Activated CD4-positive, CD25-positive, alpha-beta regulatory T cell treated with anti-CD3 and anti-CD28 coated beads, Interleukin-2, amount 50 U/mL, for 16 hours (primary cell): ENCODE data around the gene HLX.

ENCODE experiments used
- DNase-seq: peaks from one replicate; pipeline ENCODE4 v3.0.0-alpha.2; 2020; ENCODE audit warnings: low read depth, low spot score

HLX gene

GRCh38 chr1:220895412-220895946 lies 16.2 kb downstream of the HLX start:
- DNase-seq = no peak

DNA sequence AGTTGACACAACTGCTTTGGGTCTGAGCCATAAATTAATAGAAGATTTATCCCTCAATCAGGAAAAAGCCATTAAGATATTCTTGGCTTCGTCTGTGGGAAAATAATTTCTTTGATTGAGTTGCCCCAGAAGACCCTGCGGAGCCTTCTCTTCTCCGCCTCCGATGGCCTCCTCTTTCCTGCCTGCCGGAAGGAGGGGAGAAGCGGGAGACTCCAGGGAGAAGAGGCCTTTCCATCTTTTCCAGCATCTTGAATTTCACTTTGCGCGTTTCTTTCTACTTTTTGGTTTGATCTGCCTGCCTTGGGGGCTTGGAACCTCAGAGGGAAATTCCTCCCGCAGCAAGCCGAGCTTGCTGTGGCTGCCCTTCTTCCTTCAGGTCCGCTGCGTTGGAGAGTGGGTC lies 16.8 kb downstream of the HLX start:
- no peak for DNase-seq

GRCh38 chr1:220900842-220901241 lies 21.6 kb downstream of the HLX start:
- DNase-seq = no peak

- no peak for DNase-seq
These were observed 22.6 kb downstream of the HLX start for GRCh38 chr1:220901881-220902280.

DNA sequence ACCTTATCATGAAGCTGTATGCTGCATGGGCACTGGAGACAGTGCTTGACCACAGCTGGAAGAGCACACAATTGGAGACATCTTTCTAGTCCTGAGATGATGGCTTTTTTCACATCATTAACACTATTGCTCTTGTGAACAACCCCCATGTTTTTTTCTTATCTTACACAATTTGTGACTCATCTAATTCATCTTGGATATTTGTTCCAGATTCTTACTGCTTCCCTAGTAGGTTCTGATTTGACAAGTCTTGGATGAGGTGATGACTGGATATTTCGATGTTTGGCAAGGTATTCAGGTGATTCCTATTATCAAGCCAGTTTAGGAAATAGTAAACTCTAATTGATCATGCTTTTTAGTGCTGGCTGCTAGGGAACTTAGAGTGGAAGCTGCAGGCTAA lies 23.7 kb downstream of the HLX start:
- no peak for DNase-seq

DNA sequence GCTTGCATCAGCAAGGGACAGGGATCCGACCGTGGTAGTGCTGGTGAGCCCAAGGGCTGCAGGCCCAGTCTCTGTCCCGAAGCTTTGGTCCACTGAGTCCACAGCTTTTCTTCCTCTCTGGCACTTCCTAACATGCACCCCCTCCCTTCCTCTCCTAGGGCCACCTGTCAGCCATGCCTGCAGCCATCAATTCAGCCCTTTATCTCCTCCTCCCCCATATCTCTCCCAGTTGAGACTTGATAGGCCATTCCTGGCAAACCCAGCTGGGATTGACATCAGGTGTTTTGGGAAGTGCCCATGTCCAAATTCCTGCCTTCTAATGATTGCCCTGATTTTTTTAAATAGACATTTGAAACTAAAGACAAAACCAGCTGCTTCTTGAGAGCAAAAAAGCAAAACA lies 25.6 kb downstream of the HLX start:
- no peak for DNase-seq

GRCh38 chr1:220905650-220906560 lies 26.7 kb downstream of the HLX start:
- DNase-seq = no peak

GRCh38 chr1:220906561-220907334 lies 27.5 kb downstream of the HLX start:
- no peak for DNase-seq

DNA sequence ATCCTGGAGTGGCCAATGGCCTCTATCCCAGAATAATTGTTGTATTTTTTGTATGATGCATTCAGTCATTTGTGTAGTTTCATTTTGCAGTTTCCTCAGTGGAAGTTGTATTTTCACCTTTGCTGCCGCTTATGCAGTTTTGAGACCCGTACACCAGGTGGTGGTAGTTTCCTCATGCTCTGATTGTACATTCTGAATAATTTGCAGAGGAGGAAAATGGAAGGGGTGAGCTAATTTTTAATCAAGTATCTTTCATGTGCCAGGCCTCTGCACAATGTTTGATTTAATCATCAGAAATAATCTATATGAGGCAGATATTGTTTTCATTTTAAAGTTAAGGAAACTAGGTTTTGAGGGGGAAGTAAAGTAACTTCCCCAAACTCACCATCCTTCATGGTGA lies 29.5 kb downstream of the HLX start:
- DNase-seq = no peak

- DNase-seq = no peak
These were observed 30.8 kb downstream of the HLX start for GRCh38 chr1:220910021-220910420.

GRCh38 chr1:220914283-220915116 lies 35.3 kb downstream of the HLX start:
- DNase-seq = no peak

DNA sequence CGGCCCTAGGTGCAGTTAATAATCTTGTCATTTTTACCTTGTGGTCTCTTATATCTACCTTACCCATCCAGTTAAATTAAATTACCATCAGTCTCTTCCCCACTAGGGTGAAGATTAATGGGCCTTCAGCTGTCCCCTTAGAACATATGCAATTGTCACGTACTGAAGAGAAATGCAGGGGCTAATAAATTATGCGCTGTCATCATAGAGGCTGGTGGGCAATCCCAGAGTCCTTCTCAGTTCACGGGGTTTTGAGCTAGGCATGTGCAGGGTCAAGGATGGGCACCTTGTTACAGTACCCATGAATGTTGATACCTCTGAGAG lies 35.8 kb downstream of the HLX start:
- DNase-seq = no peak

DNA sequence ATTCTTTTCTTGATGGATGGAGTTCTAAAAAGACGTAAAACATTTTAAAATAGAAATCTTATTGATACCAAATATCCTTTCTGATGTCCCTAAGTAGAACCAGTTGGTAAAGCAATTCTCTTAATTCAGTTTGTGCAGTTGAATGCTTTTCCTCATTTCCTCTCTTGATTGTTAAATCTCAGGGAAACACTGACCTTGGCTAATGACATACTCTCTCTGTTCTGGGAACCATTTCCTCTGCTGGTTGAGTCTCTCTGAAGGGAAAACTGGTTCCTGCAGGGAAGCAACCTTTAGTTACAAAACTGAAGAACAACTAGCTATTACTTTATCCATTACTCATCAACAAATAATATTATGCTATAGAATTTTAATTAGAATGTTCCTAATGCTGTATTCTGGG lies 36.7 kb downstream of the HLX start:
- no peak for DNase-seq

GRCh38 chr1:220917101-220917500 lies 37.9 kb downstream of the HLX start:
- DNase-seq = no peak

DNA sequence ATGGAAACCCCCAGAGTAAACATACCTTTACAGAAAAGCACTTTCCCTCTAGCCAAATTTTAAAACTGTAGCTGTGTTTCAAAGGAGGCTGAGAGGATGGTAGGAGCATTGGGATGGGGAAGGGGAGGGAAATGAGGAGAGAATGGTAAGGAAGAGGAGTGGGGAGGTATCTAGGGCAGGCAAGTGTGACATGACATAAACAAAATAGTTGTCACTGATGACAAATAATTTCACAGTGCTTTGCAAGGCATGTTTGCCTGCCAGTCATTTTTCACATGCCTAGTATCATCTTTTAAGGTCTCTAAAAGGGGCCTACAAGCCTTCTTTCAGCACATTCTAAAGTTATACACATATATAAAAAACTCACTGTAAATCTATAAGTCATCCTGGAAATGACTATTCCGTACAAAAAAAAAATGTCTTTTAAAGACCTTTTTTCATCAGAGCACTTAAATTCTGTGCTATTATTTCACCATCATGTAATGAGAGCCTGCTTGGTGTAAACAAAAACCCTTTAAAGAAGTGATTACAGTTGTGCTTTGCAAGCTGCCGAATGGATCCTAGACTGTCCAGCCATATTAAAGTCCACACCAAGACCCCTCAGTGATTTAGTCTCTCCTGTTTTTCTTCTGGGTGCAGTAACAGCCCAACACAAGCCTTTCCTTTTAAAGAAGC lies 38.4 kb downstream of the HLX start:
- DNase-seq = no peak

DNA sequence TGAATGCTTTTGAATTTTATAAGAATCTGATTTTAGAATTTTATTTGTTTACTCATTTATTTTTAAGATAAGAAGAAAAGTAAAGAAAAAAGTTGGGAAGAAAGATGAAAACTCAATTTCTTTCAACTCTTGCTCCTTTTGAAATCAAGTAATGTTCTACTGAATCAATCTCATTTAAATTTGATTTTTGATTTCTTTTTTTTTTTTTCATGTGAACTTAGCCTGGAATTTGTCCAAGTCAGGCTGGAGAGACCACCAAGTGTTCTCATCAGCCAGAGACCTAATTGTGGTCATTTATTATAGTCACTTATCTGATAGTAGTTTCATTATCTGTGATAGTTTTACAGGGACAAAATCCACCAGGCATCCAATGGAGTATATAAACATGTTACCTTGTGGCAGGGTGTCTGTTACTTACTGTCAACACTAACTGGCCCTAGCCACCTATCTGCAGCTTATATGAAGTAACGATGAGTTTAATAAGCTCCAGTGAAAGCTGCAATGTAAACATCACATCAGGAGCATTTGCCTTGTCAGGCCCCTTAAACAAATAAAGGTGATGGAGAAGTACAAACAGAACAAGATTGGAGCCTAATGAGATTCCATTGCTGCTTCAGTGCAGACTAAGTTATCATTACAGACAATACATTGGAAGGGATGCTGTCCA lies 39.2 kb downstream of the HLX start:
- DNase-seq = no peak

- no peak for DNase-seq
These were observed 41.7 kb downstream of the HLX start for GRCh38 chr1:220920967-220921366.

DNA sequence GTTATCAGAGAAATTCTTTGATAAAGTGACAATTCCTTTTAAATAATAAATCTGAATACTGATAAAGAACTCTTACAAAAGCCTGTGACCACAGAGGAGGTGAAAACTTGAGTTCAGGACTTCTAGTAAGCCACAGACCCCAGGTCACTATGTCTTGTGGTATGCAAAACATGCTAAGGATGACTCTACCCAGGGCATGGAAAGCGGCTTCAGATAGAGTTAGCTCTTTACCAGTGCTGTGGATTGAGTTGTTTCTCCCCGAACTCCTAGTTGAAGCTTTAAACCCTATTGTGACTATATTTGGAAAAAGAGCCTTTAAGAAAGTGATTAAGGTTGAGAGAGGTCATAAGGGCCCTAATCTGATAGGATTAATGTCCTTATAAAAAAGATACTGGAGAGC lies 42.3 kb downstream of the HLX start:
- DNase-seq = no peak

DNA sequence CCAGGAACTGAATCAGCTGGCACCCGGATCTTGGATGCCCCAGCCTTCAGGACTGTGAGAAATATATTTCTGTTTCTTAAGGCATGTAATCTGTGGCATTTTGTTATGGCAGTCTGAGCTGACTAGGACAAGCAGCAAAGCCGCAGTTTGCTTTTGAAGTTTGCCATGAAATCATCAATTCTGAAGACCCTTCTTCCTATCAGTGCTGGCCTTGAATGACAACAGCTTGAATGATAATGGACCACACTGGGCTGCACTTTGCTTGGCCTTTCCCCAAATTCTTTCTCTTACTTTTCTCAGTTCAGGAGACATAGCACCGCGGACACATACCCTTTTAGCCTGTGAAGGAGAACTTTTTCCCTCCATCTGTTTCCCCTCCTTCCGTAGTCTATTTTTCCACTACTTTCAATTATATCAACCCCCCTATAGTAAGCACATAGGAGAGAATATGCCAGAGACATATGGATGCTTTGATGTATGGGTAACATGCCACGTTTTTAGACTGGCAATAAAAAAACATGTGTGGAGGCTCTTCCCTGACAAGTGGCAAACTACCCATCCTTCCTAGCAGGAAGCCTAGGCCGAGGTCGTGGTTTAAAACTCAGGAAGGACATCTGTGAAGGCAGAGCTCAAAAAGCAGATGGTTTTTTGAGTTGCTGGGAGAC lies 42.9 kb downstream of the HLX start:
- DNase-seq = no peak

DNA sequence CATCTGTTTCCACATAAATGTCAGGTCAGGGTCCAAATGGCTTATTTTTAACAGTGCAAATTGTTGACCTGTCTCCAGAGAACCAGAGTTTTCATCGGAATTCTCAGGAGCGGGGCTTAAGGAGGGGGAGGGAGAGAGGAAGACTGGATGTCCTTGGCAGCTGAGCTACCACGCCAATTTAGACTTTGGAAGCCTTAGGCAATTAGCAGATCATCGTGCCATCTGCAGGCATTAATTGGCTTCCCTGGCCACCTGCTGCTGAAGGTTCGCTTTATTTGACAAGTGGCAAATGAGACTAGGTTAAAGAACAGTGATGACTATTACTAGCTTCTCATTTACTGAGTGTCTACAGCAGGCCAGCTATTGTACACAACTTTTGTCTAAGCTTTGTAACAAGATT lies 43.7 kb downstream of the HLX start:
- no peak for DNase-seq
